ENCODE data around the gene COX18.

COX18 gene

DNA sequence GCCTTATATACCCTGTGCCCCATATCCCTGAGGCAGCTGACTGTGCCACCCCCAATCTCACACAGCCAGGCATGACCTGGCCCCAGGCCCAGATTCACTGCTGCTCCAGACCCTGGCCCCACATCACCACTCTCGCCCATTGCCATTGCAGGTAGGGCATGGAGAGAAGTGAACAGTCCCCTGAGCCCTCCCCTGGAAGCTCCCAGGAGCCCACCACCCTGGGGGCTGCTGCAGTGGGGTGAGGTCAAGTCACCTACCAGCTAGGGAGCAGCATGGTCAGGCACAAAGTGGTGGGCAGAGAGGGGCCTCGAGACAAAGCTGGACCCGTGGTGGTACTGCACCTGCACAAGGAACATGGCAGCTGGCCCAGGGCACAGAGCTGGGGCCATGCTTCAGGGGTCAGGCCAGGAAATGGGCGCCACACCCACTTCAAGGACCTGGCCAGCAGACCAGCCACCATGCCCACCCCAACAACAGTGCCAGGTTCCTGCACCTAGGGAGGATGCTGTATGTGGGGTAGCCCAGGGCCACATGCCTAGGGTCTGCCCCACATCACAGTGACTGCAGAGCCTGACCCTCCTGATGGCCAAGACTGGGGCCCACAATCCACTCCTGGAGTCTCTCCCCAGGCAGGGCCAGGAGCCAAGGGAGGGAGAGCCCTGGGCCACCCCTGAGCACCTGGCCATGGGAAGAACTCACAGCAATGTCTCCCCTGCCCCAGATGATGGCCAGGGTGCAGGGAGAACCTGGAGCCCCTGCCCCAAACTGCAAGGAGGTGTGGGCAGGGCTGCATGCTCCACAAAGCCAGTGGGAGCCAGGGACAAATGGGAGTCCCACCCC is 58.5 kb downstream of the COX18 start:
- no peak for FAIRE-seq
- TF ChIP-seq, protein P1, sequence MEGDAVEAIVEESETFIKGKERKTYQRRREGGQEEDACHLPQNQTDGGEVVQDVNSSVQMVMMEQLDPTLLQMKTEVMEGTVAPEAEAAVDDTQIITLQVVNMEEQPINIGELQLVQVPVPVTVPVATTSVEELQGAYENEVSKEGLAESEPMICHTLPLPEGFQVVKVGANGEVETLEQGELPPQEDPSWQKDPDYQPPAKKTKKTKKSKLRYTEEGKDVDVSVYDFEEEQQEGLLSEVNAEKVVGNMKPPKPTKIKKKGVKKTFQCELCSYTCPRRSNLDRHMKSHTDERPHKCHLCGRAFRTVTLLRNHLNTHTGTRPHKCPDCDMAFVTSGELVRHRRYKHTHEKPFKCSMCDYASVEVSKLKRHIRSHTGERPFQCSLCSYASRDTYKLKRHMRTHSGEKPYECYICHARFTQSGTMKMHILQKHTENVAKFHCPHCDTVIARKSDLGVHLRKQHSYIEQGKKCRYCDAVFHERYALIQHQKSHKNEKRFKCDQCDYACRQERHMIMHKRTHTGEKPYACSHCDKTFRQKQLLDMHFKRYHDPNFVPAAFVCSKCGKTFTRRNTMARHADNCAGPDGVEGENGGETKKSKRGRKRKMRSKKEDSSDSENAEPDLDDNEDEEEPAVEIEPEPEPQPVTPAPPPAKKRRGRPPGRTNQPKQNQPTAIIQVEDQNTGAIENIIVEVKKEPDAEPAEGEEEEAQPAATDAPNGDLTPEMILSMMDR (IDR thresholded peaks at IDR 0.05; ENCODE audit: insufficient read depth, missing control alignments): no peak
- no peak for DNase-seq (ENCODE audit: insufficient read length, low spot score)

DNA sequence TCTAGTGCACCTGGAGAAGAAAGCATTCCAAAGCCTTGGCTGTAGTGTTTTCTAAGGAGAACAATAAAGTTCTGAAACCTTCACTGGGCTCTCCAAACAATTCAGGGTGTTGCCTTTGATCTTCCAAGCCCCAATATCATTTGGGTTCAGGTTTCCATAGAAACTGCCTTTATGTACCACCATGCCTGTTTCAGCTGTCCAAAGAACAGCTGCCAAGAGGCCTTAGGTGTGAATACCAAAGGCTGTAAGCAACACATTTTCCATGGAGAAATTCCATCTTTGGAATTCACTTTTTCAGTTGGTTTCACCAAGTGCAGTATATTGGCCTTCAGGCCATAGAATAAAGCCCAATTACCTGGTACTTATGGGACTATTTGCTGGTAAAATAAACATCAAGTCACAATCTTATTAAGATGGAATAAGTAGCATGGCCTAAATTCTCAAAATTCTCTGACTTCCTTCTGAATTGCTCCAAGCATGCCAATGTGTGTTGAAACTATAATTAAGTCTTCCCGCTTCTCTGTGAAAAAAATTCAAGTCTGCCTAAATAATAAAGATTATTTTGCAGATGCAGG is 61.9 kb downstream of the COX18 start:
- FAIRE-seq: no peak
- TF ChIP-seq, protein P1 (IDR thresholded peaks at IDR 0.05; ENCODE audit: insufficient read depth, missing control alignments): no peak
- no peak for DNase-seq (ENCODE audit: insufficient read length, low spot score)

DNA sequence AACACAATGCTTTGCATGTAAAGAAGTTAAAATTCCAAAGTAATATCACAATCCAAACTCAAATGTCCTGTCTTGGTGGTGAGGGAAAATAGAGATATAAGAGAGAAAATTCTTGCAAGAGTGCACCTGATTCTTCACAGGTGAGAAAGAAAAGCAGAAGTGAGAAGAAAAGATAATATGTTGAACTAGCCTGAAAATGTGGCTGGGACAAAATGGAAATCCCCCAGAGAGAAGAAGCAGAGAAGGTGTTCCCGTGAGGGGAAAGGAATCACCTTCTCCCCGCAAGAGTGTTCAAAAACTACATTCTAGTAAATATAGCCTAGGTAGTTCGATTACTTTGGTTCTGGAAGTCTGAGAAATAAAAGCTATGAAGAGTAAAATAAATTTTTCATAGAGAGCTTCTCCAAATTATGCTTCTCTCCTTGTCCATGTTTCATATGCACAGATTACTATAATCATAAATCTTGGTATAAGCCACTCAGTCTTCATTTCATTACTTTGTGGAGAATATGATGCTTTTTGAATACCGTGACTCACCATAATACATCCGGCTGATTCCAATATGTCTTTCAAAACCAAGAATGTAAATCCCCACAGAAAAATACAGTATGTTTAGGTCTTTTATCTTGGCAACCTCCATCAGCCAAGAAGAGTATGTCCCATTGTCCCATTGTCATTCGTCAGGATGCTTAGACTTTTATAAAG is 63.1 kb downstream of the COX18 start:
- DNase-seq (ENCODE audit: insufficient read length, low spot score) (no peak), FAIRE-seq (no peak)
- TF ChIP-seq, protein P1 (IDR thresholded peaks at IDR 0.05; ENCODE audit: insufficient read depth, missing control alignments): no peak

DNA sequence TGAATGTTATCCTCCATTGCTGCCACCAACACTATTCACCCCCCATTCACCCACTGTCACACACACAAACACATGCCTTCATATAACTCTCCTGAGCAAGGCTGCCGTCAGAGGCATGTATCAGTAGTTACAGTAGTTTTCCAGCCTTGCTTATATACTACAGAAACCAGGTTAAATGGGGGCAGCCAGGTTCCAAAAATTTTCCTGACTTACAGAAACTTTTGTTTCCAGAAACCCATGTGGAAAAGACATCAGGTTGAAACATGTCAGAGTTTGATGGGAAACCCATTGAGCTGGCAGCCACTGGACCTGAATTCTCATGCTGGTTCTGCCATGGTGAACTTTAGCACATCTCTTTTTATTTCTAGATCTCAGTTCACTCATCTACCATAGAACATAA is 64.0 kb downstream of the COX18 start:
- FAIRE-seq (no peak), DNase-seq (ENCODE audit: insufficient read length, low spot score) (no peak)
- TF ChIP-seq, protein P1 (IDR thresholded peaks at IDR 0.05; ENCODE audit: insufficient read depth, missing control alignments): no peak

All from D721Med (cell line).